Activated CD4-positive, alpha-beta T cell treated with anti-CD3 and anti-CD28 coated beads, Interleukin-2, Interleukin-4, amounts not matched to agents 100 ng/mL and 50 ng/mL, durations not matched to agents 16 hours and 8 hours (primary cell): ENCODE data around the gene BEGAIN.

Experiments used
- DNase-seq: peaks from one replicate; pipeline ENCODE4 v3.0.0-alpha.2; 2020; ENCODE audit warnings: low spot score

The BEGAIN gene

GRCh38 chr14:100581228-100582145, 5.7 kb downstream of the BEGAIN start:
- DNase-seq = no peak

- DNase-seq = no peak
Observed at GRCh38 chr14:100580316-100581227, 6.6 kb downstream of the BEGAIN start.

GRCh38 chr14:100578552-100578951, 8.7 kb downstream of the BEGAIN start:
- DNase-seq = no peak

- DNase-seq = no peak
Observed at GRCh38 chr14:100577986-100578431, 9.2 kb downstream of the BEGAIN start.

DNA sequence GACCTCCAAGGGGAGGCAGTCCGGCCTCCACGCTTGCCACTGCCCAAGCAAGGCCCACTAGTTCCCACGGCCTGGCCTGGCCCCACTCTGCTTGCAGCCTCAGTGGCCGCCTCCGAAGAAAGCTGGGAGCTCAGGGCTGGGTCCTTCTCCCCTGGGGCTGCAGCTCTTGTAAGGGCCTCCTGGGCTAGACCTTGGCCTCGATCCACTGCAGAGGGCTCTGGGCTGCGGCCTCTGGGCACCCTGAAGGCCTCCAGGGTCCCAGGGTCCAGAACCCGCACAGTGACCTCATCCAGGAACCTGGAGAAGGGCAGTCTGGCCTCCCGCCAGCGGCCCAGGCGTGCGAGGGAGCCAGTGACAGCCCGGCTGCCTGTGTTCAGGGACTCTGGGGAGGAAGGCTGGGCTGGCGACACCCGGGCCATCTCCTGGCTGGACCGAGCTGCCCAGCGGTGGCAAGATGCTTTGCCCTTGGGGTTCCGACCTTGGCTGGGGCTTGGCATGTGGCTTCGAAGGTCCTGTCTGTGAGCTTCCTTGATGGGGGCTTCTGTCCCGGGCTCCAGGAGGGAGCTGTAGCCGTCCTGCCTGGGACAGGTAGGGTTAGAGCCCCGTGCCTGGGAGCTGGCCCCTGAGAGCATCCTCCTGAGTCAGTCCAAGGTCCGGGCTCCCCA, 9.8 kb downstream of the BEGAIN start:
- no peak for DNase-seq

DNA sequence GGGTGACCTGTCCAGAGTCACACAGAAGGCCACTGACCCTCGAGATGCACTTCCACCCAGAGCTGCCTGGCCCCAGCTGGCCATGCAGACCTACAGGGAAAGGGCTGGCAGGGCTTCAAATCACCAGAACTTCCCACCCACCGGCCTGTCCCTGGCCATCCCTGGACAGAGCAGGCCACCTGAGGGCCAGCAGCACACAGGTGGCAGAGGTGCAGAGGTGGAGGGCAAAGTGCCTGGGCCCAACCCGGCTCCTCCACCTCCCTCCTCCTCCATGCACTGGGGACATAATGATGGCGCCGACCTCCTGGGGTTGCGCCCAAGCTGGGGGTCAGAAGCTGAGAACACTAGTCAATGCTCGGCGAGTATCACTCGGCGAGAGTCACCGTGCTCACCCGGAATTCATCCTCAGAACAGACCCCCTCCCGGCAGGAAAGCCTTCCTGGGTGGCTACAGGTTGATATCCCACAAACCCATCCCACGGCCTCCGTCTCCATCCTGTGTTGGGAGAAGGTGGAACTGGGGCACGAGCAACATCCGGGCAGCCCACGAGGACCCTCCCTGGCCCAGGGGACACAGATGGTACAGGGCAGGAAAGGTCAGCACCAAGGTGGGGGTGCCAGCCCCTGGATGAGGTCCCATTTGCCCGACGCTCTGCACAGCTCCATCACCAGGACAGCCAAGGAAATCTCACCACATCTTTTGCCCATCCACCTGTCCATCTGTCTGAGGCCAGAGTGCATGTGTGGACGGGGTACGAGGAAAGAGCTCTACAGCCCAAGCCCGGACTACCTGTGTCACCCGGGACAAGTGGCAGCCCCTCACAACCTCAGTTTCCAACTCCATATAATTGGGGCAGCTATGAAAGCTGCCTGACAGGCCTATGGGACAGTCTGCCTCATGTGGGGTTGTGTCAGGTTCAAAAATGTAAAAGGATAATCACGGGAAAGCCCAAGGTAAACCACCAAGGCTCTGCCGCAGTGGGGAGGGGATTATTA, 10.8 kb downstream of the BEGAIN start:
- DNase-seq = no peak

DNA sequence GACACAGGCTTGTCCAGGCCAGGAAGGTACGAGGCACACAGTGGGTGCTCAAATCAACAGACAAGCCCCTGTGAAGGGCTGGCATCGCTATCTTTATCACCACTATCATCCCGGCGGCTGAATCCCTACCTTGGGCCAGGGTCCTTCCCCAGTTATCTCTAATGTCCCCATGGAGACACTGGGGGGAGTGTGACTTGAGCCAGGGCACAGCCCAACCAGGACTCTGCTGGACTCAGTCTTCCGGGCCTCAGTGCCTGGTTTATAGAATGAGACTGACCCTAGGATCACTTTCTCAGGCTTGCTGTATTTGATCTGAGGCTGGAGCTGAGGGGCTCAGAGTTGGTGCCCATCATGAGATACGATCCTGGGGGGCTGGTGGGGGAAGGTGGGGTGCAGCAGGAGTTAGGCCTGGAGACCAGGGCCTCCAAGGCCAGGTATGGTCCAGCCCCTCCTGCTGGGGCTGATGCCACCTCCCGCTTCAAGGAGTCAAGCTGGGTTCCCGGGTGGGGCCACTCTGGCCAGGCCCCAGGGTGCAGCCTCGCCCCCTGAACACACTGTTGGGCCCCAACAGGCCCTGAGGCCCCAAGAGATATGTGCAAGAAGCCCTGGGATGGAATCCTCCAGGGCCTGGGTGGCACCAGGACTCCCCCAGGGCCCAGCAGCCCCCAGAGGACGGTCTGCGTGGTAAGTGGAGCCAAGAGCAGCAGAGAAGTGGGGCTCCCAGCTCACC, 11.8 kb downstream of the BEGAIN start:
- no peak for DNase-seq

DNA sequence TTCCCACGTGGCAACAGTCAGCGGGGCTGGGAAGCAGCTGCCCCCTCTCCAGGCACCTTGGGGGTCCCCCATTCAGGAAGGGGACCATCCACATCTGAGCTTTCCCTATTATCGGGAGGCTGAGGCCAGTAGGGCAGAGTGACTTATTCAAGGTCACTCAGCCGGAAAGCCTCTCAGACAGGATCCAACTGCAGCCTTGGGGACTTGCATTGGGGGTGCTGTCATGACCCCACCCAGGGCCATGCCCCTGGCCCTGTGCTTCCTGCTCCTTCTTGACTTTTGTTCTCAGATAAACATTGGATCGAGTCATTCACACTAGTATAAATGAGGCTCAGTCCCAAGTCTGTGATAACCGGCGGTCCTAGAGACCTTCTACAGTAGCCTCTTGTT, 12.6 kb downstream of the BEGAIN start:
- no peak for DNase-seq

DNA sequence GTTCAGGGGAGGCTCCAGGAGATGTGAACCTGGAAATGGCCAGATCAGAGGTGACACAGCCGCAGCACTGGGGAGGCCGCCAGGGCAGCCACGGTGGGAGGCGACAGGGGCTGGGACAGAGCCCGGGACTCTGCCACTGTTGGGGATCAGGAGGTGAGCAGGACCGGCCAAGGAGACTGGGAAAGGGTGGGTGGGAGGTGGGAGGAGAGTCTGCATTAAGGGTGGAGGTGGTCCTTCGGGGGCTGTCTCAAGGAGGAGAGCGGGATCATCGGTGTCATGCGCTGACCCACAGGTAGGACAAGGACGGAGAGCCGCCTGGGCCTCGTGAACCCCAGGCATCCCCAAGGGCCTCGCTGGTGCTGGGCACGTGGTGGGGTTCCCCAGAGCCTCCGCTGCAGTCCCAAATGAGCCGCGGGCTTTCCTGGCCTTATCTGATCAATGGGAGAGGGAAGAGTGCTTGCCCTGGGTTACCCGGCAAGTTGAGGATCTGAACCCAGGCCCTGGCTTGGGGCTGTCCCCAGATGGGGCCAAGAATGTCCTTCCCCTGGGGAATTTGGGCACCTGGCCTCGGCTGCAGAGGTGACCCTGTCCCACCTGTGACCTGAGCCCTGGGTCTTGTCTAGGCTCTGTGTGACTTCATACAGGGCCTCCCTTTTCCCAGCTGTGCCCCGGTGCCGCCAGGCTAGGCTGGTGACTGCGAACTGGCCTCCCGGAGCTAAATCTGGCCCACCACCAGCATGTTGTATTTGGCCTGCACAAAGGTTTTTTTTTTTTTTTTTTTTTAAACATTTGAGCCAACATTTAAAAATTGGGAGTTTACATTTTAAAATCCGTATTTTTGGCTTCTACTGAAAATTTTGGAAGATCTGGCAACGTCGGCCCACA, 13.2 kb downstream of the BEGAIN start:
- DNase-seq = no peak

DNA sequence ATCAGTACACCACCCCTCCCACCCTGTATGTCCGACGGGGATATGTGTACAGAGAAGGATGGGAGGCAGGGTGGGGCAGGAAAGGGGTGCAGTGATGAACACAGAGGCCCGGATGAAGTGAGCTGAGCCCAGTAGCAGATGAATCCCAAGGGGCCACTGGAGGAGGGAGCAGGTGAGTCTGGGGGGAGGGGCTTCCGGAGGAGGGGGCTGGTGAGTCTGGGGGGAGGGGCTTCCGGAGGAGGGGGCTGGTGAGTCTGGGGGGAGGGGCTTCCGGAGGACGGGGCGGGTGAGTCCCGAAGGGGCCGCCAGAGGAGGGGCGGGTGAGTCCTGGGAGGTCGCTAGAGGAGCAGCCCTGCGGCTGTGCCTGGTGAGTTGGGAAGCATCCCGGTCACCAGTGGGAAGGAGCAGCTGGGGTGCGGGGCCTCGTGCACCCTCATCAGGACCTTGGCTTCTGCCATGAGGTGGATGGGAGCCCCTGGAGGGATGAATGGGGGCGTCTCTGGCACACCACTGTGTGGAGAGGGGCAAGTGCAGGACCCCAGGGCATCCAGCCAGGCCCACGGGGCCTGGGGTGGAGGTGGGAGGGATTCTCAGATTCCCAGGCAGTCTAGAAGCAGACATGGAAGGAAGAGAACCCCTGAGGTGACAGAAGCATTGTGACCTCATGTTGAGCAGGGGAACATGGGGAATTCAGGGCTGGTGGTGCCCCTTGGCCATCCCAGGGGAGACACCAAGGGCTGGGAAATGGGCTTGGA, 14.0 kb downstream of the BEGAIN start:
- DNase-seq = no peak

GRCh38 chr14:100572543-100572942, 14.7 kb downstream of the BEGAIN start:
- no peak for DNase-seq

- DNase-seq = no peak
Observed at GRCh38 chr14:100571837-100572236, 15.4 kb downstream of the BEGAIN start.

DNA sequence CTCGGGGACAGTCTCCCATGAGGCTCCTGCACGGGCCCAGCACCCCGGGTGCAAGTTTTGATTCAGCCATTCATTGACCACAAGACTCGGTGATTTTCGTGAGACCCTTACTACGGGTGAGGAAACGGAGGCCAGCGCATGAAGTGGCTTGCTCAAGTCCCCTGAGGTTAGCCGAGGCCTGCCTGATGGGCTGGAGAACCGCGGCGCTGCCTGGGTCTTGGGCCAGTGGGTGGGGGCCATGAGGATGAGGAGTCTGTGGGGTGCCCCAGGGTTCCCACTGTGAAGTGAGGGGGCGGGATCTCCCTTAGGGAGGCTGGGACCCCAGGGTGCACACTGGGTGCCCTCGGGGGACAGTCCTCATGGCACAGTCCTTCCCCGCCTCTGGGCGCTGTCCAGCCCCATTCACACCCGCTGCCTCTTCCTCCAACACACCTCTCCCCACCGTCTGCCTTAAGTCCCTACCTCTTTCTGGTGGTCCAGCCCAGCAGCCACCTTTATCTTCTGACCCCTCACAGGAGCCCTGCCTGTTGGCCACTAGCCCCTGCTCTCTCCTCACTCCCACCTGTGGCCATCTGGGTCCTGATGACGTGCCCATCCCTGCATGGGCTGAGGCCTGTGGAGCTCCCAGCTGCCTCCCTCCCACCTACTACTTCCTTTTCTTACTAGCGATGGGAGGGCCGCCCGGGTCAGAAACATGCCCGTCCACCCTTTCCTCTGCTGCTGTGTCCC, 16.3 kb downstream of the BEGAIN start:
- no peak for DNase-seq

GRCh38 chr14:100569734-100570286, 17.4 kb downstream of the BEGAIN start:
- DNase-seq = no peak

DNA sequence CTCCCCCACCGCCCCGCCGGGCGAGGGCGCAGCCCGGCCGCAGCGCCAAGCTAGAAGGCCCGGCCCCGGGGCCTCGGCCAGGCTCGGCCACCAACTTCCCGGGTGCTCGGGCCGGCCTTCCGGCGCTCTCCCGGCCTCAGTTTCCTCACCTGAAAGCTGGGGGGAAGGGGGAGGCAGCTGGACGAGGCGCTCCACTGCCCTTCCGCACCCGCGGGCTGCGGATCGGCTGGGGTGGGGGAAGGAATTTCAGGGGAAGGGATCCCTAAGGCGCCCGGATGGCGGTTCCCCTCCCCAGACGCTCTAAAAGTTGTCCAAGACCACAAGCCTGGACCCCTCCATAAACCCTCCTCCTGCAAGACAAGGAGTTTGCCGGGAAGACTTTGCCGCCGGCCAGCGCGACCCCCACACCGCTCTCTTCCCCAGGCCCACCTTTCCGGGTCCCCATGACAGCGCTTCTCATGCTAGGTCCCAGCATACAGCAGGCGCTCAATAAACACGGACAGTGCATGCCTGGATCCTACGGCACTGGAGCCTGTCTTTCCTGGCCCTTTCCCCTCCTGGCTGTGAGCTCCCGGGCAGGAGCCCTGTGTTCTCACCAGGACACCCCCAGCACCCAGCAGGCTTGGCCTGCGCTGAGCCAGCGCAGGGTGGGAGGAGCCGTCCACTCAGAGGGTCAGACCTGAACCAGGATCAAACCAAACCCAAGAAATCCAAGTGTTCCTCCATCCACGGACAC, 18.1 kb downstream of the BEGAIN start:
- no peak for DNase-seq

GRCh38 chr14:100568164-100568997, 18.8 kb downstream of the BEGAIN start:
- DNase-seq = no peak
